M059J (cell line): Measurements from ENCODE around the gene CYLD. TPM values are rescaled to one million over a fixed set of nuclear protein-coding genes. Genes with fewer than 3 reads are reported as not detected.

Experiments
- DNase-seq: peaks from one replicate; pipeline ENCODE4 v3.0.0-alpha.2; 2012; ENCODE audit warnings: low read depth
- total RNA-seq: library from RNA; depleted of rRNA; stranded (reverse); fragments of >200 nt; shearing (Covaris generic); gene quantifications from 2 replicates; pipeline ENCODE4 v1.2.3, GENCODE V29; 2014

CYLD gene
- total RNA-seq, 1 experiment from 2014 or later: 68.6 TPM

DNA sequence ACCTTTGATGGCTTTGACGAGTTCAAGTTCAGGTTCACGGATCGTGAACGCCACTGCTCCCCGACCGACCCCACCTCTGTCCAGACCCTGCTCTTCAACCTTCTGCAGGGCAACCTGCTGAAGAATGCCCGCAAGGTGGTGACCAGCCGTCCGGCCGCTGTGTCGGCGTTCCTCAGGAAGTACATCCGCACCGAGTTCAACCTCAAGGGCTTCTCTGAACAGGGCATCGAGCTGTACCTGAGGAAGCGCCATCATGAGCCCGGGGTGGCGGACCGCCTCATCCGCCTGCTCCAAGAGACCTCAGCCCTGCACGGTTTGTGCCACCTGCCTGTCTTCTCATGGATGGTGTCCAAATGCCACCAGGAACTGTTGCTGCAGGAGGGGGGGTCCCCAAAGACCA, 30.8 kb upstream of the CYLD start:
- DNase-seq: no peak

DNA sequence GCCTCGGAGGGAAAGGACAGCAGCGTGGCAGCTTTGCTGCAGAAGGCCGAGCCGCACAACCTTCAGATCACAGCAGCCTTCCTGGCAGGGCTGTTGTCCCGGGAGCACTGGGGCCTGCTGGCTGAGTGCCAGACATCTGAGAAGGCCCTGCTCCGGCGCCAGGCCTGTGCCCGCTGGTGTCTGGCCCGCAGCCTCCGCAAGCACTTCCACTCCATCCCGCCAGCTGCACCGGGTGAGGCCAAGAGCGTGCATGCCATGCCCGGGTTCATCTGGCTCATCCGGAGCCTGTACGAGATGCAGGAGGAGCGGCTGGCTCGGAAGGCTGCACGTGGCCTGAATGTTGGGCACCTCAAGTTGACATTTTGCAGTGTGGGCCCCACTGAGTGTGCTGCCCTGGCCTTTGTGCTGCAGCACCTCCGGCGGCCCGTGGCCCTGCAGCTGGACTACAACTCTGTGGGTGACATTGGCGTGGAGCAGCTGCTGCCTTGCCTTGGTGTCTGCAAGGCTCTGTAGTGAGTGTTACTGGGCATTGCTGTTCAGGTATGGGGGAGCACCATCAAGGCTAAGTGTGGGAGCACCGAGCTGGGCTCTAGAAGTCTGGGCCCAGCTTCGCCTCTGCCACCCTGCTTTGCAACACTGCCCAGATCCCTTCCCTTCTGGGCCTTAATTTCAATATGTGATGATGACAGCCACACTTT, 29.9 kb upstream of the CYLD start:
- DNase-seq: no peak

DNA sequence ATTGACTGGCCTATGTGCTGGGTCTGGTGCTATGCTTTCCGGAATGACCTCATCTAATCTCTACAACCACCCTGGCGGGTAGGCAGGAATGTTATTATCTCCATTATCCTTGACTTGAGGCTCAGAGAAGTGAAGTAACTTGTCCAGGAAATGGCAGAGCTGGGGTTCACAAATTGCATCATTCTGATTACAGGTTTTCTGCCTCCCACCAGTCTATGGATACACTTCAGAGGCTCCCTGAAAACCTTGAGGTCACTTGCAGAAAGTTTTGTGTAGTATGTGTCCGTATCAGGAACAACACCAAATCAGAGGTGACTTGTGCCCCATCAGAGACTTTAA, 29.4 kb upstream of the CYLD start:
- peak; percentile 61 for DNase-seq

DNA sequence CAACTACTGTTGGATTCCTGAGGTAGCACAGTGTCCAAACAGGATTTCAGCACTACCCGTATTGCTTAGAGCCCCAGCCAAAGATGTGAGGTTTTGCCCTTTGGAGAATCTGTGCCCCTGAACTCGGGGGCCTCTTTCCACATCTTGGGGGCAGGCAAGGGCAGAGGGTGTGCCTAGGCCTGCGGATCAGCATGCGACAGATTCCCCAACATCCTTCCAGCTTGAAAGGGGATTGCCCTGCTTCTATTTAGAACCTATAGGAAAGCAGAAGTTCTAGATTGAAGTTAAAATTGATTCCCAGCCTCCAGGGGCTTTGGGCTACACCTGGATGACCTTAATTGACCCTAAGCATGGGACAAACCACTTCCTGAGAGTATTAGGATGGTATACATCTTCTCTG, 28.9 kb upstream of the CYLD start:
- no peak for DNase-seq

DNA sequence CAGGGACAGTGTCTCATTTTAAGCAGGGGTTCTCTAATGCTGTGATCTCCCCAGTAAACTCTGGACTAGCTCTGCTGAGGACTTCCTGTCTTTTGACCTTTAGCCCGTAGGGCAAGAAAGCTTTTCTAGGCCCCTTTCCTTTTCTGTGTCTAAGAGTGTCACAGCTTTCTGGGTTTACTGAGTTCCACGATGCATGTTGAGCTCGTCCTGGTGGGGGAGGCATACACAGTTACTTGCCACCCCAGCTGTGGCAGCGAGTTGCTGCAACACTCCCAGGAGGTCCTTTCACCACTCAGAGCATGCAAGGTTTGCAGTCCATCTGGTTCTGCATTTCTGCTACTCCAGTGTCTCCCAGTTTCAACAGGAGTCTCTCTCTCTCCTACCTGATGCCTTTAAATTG, 24.8 kb upstream of the CYLD start:
- DNase-seq: no peak

DNA sequence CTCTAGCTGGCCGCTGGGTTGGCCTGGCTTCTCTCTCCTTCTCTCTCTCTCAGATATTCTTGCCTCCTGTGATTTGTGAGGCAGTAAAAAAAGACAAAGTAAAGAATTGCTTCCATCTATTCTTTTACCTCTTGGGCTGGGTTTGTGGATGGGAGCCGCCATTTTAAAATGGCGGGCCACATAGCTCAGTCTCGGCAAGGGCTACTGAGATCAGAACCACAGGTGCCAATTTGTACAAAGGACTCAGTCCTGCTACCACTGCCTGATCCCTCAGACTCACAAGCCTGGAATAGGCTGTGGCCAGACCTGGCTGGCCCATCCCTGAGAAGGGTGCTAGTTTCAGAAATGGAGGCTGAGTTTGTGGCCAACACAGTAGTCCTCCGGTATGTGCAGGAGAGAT, 24.4 kb upstream of the CYLD start:
- no peak for DNase-seq

DNA sequence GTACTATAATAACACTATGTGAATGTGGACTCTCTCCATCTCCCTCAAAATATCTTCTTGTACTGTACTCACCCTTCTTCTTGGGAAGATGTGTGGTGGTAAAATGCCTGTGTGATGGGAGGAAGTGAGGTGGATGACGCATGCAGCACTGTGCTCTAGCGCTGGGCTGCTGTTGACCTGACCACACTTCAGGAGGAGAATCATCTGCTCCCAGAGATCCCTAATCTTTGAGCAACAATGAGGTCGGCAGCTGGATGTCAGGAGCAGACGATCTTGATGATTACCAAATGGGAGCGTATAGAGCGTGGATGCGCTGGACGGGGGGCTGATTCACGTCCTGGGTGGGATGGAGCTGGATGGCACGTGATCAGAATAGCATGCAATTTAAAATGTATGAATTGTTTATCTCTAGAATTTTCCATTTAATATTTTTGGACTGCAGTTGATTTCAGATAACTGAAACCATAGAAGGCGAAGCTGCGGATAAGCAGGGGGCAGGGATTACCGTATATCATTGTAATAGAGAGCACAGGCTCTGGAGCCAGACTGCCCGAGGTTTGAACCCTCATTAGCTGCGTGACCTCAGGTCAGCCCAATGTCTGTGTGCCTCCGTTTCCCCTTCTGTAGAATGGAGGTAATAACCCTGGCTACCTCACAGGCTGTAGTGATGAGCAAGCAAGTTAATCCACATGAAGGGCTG, 23.7 kb upstream of the CYLD start:
- peak; percentile 31 for DNase-seq

DNA sequence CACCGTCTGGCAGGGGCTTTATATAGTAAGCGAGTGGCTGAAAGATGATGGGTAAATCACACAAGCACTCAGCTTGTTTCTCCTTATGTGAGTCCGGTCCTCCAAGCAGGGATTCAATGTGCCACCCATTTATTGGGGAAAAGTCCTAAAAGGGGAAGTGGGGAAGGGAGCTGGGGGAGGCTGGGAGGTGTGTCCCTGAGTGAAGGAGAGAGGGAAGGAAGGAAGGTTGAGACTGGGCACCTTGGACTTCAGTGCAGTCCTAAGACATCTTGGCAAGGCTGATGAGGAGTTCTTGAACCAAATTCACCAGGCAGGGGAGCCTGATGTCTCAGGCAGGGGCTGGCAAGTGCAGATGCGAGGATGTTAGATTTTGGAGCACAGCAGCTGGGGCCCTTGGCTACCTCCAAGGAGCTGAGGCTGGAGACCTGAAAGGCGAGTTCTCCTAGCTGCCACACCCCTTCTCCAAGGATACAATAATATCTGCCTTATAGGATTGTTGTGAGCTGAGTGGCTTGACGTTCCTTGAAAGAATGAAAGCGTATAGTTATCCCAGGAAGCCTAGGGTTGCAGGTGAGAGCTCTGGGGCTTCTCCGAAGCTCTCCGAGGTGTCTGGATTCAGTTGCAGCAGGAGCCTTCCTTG, 23.0 kb upstream of the CYLD start:
- DNase-seq: no peak

DNA sequence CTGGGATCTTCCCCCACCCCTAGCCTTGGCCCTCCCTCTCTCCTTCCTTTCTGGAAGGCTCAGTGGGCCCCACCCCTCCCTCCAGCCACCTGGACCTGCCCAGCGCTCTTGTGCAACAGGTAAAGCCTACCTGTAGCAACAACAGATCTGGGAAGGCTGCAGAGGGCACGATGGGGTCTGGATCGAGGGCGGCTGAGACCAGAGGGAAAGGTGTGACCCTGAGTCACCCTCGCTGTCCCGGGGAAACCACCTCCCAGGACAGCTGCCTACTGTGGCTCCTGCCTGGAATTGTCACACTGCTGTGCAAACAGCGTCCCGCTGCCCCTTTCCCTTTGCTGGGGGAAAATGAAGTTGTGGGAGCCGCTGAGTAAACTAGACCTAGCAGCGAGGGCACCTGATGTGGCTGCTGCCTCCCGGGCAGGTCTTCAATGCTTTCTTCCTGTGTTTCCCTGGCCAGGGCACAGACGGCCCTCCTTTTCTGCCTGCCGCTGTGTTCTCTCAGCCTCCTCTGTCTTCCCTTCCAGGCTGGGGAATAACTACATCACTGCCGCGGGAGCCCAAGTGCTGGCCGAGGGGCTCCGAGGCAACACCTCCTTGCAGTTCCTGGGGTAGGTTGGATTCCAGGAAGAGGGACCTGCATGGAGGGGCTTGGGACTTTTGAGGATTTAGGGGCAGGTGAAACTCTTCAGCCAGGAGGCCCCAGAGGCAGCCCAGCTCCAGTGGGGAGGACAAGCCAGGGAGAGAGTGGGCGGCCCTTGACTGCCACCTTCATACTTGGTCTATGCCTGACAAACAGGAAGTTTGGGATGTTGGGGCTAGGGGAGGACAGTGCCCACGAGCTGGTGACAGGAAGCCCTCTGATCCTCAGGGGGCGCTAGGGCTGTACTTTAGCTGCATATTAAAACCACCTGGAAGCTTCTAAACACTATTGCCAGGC, 22.2 kb upstream of the CYLD start:
- DNase-seq: no peak

DNA sequence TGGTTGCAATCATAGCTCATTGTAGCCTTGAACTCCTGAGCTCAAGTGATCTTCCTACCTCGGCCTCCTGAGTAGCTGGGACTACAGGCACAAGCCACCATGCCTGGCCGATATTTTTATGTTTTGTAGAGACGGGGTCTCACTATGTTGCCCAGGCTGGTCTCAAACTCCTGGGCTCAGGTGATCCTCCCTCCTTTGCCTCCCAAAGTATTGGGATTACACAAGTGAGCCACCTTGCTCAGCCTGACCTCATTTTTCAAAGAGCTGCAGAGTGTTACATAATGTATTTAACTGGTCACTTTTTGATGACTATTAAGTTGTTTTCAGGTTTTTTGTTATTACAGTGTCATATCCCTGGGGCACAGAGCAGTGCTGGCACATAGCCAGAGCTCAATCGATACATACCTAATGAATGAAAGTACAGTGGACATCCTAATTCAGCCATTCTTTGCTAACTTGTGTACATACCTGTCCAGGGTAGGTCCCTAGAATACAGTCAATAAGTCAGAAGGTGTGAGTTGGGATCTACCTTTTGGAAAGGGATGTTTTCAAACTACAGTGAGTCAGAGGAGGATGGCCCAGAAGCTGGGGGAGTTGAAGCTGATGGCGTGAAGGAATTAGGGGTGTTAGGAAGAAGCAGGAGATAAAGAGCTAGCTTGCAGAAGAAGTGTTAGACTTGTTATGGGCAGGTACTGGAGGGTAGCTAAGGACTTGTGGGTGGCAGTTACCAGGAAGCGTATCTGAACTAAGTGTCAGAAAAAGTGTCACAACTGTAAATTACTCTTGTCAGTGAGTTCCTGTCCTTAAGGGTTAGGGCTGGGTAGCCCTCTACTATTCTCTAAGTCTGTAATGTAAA, 20.1 kb upstream of the CYLD start:
- DNase-seq: no peak

DNA sequence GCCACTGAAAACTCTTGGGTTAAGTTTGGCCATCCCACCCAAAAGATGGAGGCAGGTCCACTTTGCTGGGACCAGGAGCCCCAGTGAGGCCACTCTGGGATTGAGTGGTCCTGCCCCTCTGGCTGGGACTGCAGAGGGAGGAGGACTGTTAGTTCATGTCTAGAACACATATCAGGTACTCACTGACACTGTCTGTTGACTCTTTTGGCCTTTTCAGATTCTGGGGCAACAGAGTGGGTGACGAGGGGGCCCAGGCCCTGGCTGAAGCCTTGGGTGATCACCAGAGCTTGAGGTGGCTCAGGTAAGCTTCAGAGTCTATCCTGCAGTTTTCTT, 19.5 kb upstream of the CYLD start:
- no peak for DNase-seq

DNA sequence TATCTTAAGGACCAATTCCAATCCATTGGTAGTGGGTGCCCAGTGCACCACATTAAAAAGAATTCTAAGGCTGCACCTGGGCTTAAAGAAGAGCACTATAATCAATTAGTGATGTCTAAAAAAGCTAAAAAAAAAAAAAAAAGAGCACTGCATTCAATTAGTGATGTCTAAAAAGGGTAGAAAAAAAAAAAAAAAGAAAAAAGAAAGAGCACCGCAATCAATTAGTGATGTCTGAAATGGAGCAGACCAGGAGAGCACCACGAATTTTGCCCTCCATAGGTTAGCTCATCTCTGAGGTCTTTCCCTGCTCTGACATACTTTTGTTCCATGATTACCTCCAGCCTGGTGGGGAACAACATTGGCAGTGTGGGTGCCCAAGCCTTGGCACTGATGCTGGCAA, 18.9 kb upstream of the CYLD start:
- no peak for DNase-seq

DNA sequence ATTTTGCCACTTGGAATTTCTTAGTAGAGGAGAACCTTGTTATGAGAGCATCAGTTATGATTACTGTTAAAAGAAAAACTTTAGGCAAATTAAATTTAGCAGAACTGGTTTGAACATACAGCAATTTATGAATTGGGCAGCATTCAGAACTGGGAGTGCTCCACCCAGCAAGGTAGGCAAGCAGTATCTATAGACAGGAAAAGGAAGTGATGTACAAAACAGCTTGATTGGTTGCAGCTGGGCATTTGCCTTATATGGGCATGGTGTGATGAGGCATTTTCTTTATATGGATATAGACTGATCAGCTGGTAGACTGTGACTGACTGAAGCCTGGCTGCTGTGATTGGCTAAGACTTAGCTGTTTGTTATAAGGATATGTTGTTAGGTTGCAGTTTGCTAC, 17.6 kb upstream of the CYLD start:
- DNase-seq: no peak

DNA sequence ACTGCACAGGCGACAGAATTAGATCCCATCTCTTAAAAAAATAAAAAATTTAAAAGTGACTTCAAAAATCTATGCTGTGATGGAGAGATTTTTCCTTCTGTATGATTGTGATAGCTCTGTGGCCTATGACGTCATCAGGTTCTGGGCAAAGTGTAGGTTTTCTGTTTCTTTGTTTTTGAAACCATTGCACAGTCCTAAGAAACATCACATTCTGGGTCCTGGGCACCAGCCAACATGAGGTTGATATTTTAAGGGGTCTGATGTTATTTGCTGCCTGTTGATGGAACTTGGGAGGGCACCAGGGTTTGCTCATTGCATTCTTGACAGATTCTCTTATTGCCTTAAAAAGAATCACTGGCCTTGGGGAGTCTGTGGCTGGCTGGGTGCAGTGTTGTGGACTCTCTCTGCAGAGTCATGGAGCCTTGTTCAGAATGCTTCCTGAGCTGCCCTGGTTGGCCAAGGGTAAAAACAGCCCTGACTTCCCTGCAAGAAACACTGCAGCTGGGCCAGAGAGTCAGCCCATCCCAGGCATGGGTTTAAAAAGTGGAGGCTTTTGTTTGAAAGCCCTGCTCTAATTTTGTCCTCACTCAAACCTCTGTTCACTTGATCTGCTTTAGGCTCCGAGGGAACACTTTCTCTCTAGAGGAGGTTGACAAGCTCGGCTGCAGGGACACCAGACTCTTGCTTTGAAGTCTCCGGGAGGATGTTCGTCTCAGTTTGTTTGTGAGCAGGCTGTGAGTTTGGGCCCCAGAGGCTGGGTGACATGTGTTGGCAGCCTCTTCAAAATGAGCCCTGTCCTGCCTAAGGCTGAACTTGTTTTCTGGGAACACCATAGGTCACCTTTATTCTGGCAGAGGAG, 10.5 kb upstream of the CYLD start:
- no peak for DNase-seq

DNA sequence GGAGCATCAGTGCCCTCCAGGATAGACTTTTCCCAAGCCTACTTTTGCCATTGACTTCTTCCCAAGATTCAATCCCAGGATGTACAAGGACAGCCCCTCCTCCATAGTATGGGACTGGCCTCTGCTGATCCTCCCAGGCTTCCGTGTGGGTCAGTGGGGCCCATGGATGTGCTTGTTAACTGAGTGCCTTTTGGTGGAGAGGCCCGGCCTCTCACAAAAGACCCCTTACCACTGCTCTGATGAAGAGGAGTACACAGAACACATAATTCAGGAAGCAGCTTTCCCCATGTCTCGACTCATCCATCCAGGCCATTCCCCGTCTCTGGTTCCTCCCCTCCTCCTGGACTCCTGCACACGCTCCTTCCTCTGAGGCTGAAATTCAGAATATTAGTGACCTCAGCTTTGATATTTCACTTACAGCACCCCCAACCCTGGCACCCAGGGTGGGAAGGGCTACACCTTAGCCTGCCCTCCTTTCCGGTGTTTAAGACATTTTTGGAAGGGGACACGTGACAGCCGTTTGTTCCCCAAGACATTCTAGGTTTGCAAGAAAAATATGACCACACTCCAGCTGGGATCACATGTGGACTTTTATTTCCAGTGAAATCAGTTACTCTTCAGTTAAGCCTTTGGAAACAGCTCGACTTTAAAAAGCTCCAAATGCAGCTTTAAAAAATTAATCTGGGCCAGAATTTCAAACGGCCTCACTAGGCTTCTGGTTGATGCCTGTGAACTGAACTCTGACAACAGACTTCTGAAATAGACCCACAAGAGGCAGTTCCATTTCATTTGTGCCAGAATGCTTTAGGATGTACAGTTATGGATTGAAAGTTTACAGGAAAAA, 9.7 kb upstream of the CYLD start:
- DNase-seq: no peak

DNA sequence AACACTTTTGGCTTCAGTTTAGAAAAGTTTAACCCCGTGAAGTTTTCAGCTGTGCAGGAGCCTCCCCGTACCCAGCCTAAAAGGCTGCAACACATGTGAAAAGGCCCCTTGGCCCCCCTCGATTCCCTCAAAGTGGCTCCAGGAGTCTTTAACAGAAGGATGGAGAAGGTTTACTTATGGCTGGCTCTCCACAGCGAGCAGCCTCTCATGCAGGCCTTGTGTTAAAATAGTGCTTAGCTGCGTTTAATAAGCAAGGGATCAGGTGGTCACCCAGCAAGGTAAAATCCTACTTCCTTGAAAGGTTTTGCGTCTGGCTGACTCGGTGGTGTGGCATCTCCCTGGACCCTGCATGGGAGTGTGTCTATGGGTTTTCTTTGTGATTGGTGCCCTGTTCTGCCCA, 8.4 kb upstream of the CYLD start:
- DNase-seq: no peak

DNA sequence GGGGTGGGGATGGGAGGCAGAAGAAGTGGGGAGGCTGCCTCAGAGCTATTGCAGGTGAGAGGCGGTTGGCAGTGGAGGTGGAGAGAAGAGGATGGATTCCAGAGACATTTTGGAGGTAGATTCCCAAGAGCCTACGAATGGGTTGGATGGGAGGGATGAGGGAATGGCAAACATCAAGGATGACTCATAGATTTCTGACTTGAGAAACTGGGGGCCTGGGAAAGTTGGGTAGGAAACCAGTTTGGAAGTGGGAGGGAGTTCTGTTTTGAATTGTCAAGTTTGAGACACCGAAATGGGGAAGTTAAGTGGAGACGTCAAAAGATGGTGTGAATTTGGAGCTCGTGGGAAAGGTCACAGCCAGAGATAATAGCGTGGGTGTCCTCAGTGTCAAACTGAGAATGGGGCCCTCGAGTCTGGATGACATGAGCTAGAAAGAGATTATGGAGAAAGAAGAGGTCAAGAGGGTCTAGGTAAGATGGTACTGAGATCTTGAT, 6.2 kb upstream of the CYLD start:
- DNase-seq: no peak

DNA sequence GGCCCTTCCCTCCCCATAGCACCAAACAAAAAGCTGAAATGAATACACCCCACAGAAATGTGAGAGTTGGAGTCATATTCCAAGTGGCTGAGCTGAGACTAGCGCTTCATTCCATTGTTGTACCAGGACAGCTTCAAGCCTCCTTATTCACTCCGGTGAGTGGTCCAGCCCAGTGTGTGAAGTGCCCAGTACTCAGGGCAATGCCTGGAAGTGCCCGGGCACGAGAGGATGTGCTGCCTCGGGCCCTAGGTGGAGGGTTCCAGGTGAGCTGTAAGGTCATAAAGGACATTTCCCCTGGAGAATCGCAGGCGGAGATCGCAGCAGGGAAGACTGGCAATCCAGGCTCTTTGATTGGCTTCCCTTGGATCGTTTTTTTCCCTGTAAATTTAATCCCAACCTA, 5.4 kb upstream of the CYLD start:
- no peak for DNase-seq

DNA sequence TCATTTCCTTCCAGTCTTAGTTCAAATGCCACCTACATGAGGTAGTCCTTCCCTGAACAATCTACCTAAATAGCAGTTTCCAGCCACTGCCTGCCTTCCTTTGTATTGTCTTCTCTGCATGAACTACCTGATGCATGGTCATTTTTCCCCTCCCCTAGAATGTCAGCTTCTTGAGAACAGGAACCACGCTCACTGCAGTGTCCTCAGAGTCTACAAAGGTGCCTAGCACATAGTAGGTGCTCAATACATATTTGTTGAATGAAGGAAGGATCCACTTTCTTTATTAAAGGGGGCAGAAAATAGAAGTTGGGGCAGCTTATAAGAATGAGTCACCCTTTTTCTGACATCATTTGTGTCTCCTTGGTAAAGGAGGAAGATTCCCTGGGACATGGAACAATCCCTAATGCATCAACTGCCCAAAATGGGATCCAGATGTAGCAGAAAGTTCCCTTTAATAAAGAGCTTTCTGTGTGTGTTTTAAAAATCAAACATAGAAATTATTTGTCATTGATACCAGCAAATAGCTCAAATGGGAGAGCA, 4.4 kb upstream of the CYLD start:
- no peak for DNase-seq
